Measurements from ENCODE around the gene RNF213.

Gene RNF213

GRCh38 chr17:80437532-80437931 lies 176.9 kb downstream of the RNF213 start:
- no peak overlapping the region for H3K27ac ChIP-seq
- TF ChIP-seq CTCF (conservative IDR thresholded peaks at IDR 0.05; ENCODE audit: low read depth), result no peak
- ChIA-PET CTCF (interaction anchor here (0.5 to 0.6 kb wide), 2 partner anchors 205 to 284 kb away, joined by 3 to 4 read pairs; no protein-coding TSS in a partner anchor), POLR2A (ENCODE audit: low non-redundant PET) (no interaction called here)
- DNase-seq (ENCODE audit: low spot score), result no peak

GRCh38 chr17:80438806-80439205 lies 178.2 kb downstream of the RNF213 start:
- TF ChIP-seq CTCF (conservative IDR thresholded peaks at IDR 0.05; ENCODE audit: low read depth), result no peak
- ChIA-PET POLR2A (ENCODE audit: low non-redundant PET) (no interaction called here), CTCF (interaction anchor here (1.7 kb wide), 1 partner anchor 12 kb away, joined by 3 read pairs; no protein-coding TSS in a partner anchor)
- no peak overlapping the region for H3K27ac ChIP-seq
- DNase-seq (ENCODE audit: low spot score), result no peak

- DNase-seq (ENCODE audit: low spot score), result no peak
- no peak for TF ChIP-seq CTCF (conservative IDR thresholded peaks at IDR 0.05; ENCODE audit: low read depth)
- ChIA-PET POLR2A (ENCODE audit: low non-redundant PET) (no interaction called here), CTCF (interaction anchor here (1.7 kb wide), 1 partner anchor 12 kb away, joined by 3 read pairs; no protein-coding TSS in a partner anchor)
- H3K27ac ChIP-seq, result no peak overlapping the region
Measured at GRCh38 chr17:80439499-80439898, 178.8 kb downstream of the RNF213 start.

- no peak for TF ChIP-seq CTCF (conservative IDR thresholded peaks at IDR 0.05; ENCODE audit: low read depth)
- peak; percentile 67 for DNase-seq (ENCODE audit: low spot score)
- H3K27ac ChIP-seq, result no peak overlapping the region
- CTCF ChIA-PET, result no interaction called here
- POLR2A ChIA-PET (ENCODE audit: low non-redundant PET), result no interaction called here
Measured at GRCh38 chr17:80441133-80441578, 180.5 kb downstream of the RNF213 start.

GRCh38 chr17:80441598-80442322 lies 181.1 kb downstream of the RNF213 start:
- ChIA-PET CTCF (no interaction called here), POLR2A (ENCODE audit: low non-redundant PET) (no interaction called here)
- no peak overlapping the region for H3K27ac ChIP-seq
- no peak for DNase-seq (ENCODE audit: low spot score)
- TF ChIP-seq CTCF (conservative IDR thresholded peaks at IDR 0.05; ENCODE audit: low read depth), result no peak

GRCh38 chr17:80442323-80442659 lies 181.6 kb downstream of the RNF213 start:
- H3K27ac ChIP-seq, result no peak overlapping the region
- no peak for DNase-seq (ENCODE audit: low spot score)
- CTCF ChIA-PET, result no interaction called here
- POLR2A ChIA-PET (ENCODE audit: low non-redundant PET), result no interaction called here
- TF ChIP-seq CTCF (conservative IDR thresholded peaks at IDR 0.05; ENCODE audit: low read depth), result no peak
